ENCODE results near the gene KCNMA1. TPM values are rescaled to one million over a fixed set of nuclear protein-coding genes. Genes with fewer than 3 reads are reported as not detected.

Gene KCNMA1
- total RNA-seq, 1 experiment from 2014 or later = 0.70 TPM

GRCh38 chr10:77070346-77070745, 567.3 kb downstream of the KCNMA1 start:
- H3K9me2 ChIP-seq (ENCODE audit: insufficient read depth) = no peaks in the 10 kb centered on the region
- no peak for DNase-seq
- H2AFZ ChIP-seq = no peak overlapping the region
- no peak overlapping the region for H3K27ac ChIP-seq
- H3K36me3 ChIP-seq (ENCODE audit: low read depth) = no peaks in the 10 kb centered on the region
- no peak overlapping the region for H3K4me2 ChIP-seq
- H3F3A ChIP-seq (ENCODE audit: insufficient read depth, low read depth) = no peaks in the 10 kb centered on the region
- H3K4me1 ChIP-seq (replicated peaks; ENCODE audit: insufficient read depth) = no peaks in the 10 kb centered on the region
- no peak overlapping the region for H3K4me3 ChIP-seq
- H3K27me3 ChIP-seq (ENCODE audit: insufficient read depth, low read depth) = no peaks in the 10 kb centered on the region
- CTCF ChIA-PET = no interaction called here
- BruUV-seq (replicated peaks) = no TSS peak
- intact Hi-C loops (cut with micrococcal nuclease; ENCODE audit: unreplicated experiment) = no loop called here
- POLR2A ChIA-PET (ENCODE audit: unreplicated experiment) = no interaction called here
- no peaks in the 10 kb centered on the region for H4K20me1 ChIP-seq (ENCODE audit: insufficient read depth)
- TF ChIP-seq CTCF (conservative IDR thresholded peaks at IDR 0.05) (no peak), EZH2 (IDR thresholded peaks at IDR 0.05; ENCODE audit: low read depth) (no peak)
- H3K79me2 ChIP-seq (ENCODE audit: low read depth) = no peaks in the 10 kb centered on the region
- no peaks in the 10 kb centered on the region for H3K9me3 ChIP-seq (ENCODE audit: insufficient read depth, low read depth)

GRCh38 chr10:77068969-77069368, 568.6 kb downstream of the KCNMA1 start:
- intact Hi-C loops (cut with micrococcal nuclease; ENCODE audit: unreplicated experiment) = no loop called here
- no TSS peak for BruUV-seq (replicated peaks)
- ChIA-PET POLR2A (ENCODE audit: unreplicated experiment) (no interaction called here), CTCF (no interaction called here)
- TF ChIP-seq EZH2 (IDR thresholded peaks at IDR 0.05; ENCODE audit: low read depth) (no peak), CTCF (conservative IDR thresholded peaks at IDR 0.05) (no peak)
- Histone ChIP-seq H3K4me1 (replicated peaks; ENCODE audit: insufficient read depth) (no peaks in the 10 kb centered on the region), H3F3A (ENCODE audit: insufficient read depth, low read depth) (no peaks in the 10 kb centered on the region), H2AFZ (no peak overlapping the region), H3K27me3 (ENCODE audit: insufficient read depth, low read depth) (no peaks in the 10 kb centered on the region), H3K27ac (no peak overlapping the region), H3K9me2 (ENCODE audit: insufficient read depth) (no peaks in the 10 kb centered on the region), H3K79me2 (ENCODE audit: low read depth) (no peaks in the 10 kb centered on the region), H3K4me2 (no peak overlapping the region), H4K20me1 (ENCODE audit: insufficient read depth) (no peaks in the 10 kb centered on the region), H3K4me3 (no peak overlapping the region), H3K36me3 (ENCODE audit: low read depth) (no peaks in the 10 kb centered on the region), H3K9me3 (ENCODE audit: insufficient read depth, low read depth) (no peaks in the 10 kb centered on the region)
- DNase-seq = no peak

GRCh38 chr10:77068272-77068671, 569.3 kb downstream of the KCNMA1 start:
- Histone ChIP-seq H4K20me1 (ENCODE audit: insufficient read depth) (no peaks in the 10 kb centered on the region), H3K9me3 (ENCODE audit: insufficient read depth, low read depth) (no peaks in the 10 kb centered on the region), H3K27ac (no peak overlapping the region), H2AFZ (no peak overlapping the region), H3K36me3 (ENCODE audit: low read depth) (no peaks in the 10 kb centered on the region), H3K79me2 (ENCODE audit: low read depth) (no peaks in the 10 kb centered on the region), H3K4me3 (no peak overlapping the region), H3F3A (ENCODE audit: insufficient read depth, low read depth) (no peaks in the 10 kb centered on the region), H3K4me1 (replicated peaks; ENCODE audit: insufficient read depth) (no peaks in the 10 kb centered on the region), H3K27me3 (ENCODE audit: insufficient read depth, low read depth) (no peaks in the 10 kb centered on the region), H3K4me2 (no peak overlapping the region), H3K9me2 (ENCODE audit: insufficient read depth) (no peaks in the 10 kb centered on the region)
- CTCF ChIA-PET = no interaction called here
- BruUV-seq (replicated peaks) = no TSS peak
- TF ChIP-seq EZH2 (IDR thresholded peaks at IDR 0.05; ENCODE audit: low read depth) = no peak
- no peak for TF ChIP-seq CTCF (conservative IDR thresholded peaks at IDR 0.05)
- POLR2A ChIA-PET (ENCODE audit: unreplicated experiment) = no interaction called here
- no peak for DNase-seq
- intact Hi-C loops (cut with micrococcal nuclease; ENCODE audit: unreplicated experiment) = no loop called here

Data from PC-9 (cell line).